Neural cell (in vitro differentiated cells): ENCODE results near the gene MRTFA.

Experiments
- EZH2 ChIP-seq: fragments of 200-600, 300-800 bp; shearing (Covaris generic), sonication (generic); IDR thresholded peaks from 2 replicates; pipeline ENCODE4 v1.6.1; 2014; ENCODE audit warnings: antibody characterized with exemption, low read length, borderline replicate concordance, mild to moderate bottlenecking; ENCODE audit not compliant: insufficient read depth, poor library complexity, severe bottlenecking
- RAD21 ChIP-seq: fragments of 450-650 bp; conservative IDR thresholded peaks from 2 replicates; pipeline ENCODE4 v1.6.1; 2014; ENCODE audit warnings: antibody characterized with exemption, mild to moderate bottlenecking, moderate library complexity
- TF ChIP-seq, protein P1 (sequence below): fragments of 450-650 bp; IDR thresholded peaks from 2 replicates; pipeline ENCODE4 v1.5.1; 2014; ENCODE audit warnings: antibody characterized with exemption, mild to moderate bottlenecking, moderate library complexity; ENCODE audit not compliant: poor library complexity, severe bottlenecking

DNA sequence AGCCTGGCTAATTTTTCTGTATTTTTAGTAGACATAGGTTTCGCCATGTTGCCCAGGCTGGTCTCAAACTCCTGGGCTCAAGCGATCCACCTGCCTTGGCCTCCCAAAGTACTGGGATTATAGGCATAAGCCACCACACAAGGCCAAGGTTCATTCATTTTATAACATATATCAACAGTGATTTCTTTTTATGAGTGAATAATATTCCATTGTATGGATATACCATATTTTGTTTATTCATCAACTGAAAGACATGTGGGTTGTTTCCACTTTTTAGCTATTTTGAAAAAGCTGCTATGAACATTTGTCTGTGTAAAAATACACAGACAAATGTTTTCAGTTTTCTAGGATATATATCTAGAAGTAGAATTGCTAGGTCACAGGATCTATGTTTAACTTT lies 116.0 kb downstream of the MRTFA start:
- TF ChIP-seq RAD21: no peak
- no peak for TF ChIP-seq EZH2
- TF ChIP-seq, protein P1, sequence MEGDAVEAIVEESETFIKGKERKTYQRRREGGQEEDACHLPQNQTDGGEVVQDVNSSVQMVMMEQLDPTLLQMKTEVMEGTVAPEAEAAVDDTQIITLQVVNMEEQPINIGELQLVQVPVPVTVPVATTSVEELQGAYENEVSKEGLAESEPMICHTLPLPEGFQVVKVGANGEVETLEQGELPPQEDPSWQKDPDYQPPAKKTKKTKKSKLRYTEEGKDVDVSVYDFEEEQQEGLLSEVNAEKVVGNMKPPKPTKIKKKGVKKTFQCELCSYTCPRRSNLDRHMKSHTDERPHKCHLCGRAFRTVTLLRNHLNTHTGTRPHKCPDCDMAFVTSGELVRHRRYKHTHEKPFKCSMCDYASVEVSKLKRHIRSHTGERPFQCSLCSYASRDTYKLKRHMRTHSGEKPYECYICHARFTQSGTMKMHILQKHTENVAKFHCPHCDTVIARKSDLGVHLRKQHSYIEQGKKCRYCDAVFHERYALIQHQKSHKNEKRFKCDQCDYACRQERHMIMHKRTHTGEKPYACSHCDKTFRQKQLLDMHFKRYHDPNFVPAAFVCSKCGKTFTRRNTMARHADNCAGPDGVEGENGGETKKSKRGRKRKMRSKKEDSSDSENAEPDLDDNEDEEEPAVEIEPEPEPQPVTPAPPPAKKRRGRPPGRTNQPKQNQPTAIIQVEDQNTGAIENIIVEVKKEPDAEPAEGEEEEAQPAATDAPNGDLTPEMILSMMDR: no peak
